ENCODE measurements around the gene GIPC3. TPM values are rescaled to one million over a fixed set of nuclear protein-coding genes. Genes with fewer than 3 reads are reported as not detected.

Gene GIPC3
- total RNA-seq, 1 donor from 2014 or later = not detected

GRCh38 chr19:3573162-3573857, 12.0 kb upstream of the GIPC3 start:
- TF ChIP-seq EZH2 (IDR thresholded peaks at IDR 0.05) (no peak), EZH2phosphoT487 (IDR thresholded peaks at IDR 0.05) (no peak), CTCF (IDR thresholded peaks at IDR 0.05) (no peak)
- Histone ChIP-seq H3K4me1 (peaks cover 15% of the 10 kb centered on the region), H3K9me3 (ENCODE audit: low read depth) (no peaks in the 10 kb centered on the region), H3K36me3 (no peaks in the 10 kb centered on the region), H3K27ac (no peak overlapping the region), H3F3A (ENCODE audit: low read depth) (peaks cover 41% of the 10 kb centered on the region), H2AFZ (replicated peaks) (no peak overlapping the region), H3K27me3 (peaks cover 38% of the 10 kb centered on the region), H3K4me3 (peak overlapping the region; percentile 95), H3K79me2 (ENCODE audit: low read depth) (peaks cover 6% of the 10 kb centered on the region), H3K4me2 (peak overlapping the region; percentile 93), H3K9ac (peak overlapping the region; percentile 82), H4K20me1 (ENCODE audit: low read depth) (peaks cover 51% of the 10 kb centered on the region)
- Mint-ChIP-seq H3K9me3 (no peaks in the 10 kb centered on the region), H3K4me3 (peak overlapping the region; percentile 88), H3K27ac (no peak overlapping the region), H3K36me3 (peaks cover 7% of the 10 kb centered on the region), H3K4me1 (peaks cover 29% of the 10 kb centered on the region), H3K27me3 (ENCODE audit: insufficient read depth, low read depth) (peaks cover 9% of the 10 kb centered on the region)
- peak; percentile 61 for DNase-seq (ENCODE audit: low spot score)

- H3K27ac ChIP-seq = no peak overlapping the region
- H3K9me3 Mint-ChIP-seq = no peaks in the 10 kb centered on the region
- H3K9ac ChIP-seq = no peak overlapping the region
- H3K27ac Mint-ChIP-seq = no peak overlapping the region
- no peaks in the 10 kb centered on the region for H3K36me3 ChIP-seq
- peaks cover 57% of the 10 kb centered on the region for H4K20me1 ChIP-seq (ENCODE audit: low read depth)
- no peak for TF ChIP-seq EZH2phosphoT487 (IDR thresholded peaks at IDR 0.05)
- peaks cover 23% of the 10 kb centered on the region for H3K4me1 Mint-ChIP-seq
- H3K79me2 ChIP-seq (ENCODE audit: low read depth) = peaks cover 6% of the 10 kb centered on the region
- peaks cover 48% of the 10 kb centered on the region for H3F3A ChIP-seq (ENCODE audit: low read depth)
- peak overlapping the region; percentile 88 for H3K4me3 Mint-ChIP-seq
- no peaks in the 10 kb centered on the region for H3K9me3 ChIP-seq (ENCODE audit: low read depth)
- DNase-seq (ENCODE audit: low spot score) = peak; percentile 98
- peaks cover 7% of the 10 kb centered on the region for H3K36me3 Mint-ChIP-seq
- H3K4me2 ChIP-seq = peak overlapping the region; percentile 93
- peak overlapping the region; percentile 95 for H3K4me3 ChIP-seq
- H3K4me1 ChIP-seq = peaks cover 15% of the 10 kb centered on the region
- peaks cover 7% of the 10 kb centered on the region for H3K27me3 Mint-ChIP-seq (ENCODE audit: insufficient read depth, low read depth)
- no peak overlapping the region for H2AFZ ChIP-seq (replicated peaks)
- peaks cover 45% of the 10 kb centered on the region for H3K27me3 ChIP-seq
Measured at GRCh38 chr19:3573858-3574637, 11.2 kb upstream of the GIPC3 start.

- Histone ChIP-seq H3F3A (ENCODE audit: low read depth) (peaks cover 48% of the 10 kb centered on the region), H3K9me3 (ENCODE audit: low read depth) (no peaks in the 10 kb centered on the region), H3K79me2 (ENCODE audit: low read depth) (peaks cover 6% of the 10 kb centered on the region), H3K4me1 (peaks cover 15% of the 10 kb centered on the region), H3K36me3 (no peaks in the 10 kb centered on the region), H3K4me2 (no peak overlapping the region), H4K20me1 (ENCODE audit: low read depth) (peaks cover 57% of the 10 kb centered on the region), H3K27me3 (peaks cover 52% of the 10 kb centered on the region), H3K9ac (no peak overlapping the region), H3K27ac (no peak overlapping the region), H3K4me3 (no peak overlapping the region), H2AFZ (replicated peaks) (no peak overlapping the region)
- H3K27ac Mint-ChIP-seq = no peak overlapping the region
- peaks cover 7% of the 10 kb centered on the region for H3K27me3 Mint-ChIP-seq (ENCODE audit: insufficient read depth, low read depth)
- peaks cover 7% of the 10 kb centered on the region for H3K36me3 Mint-ChIP-seq
- no peaks in the 10 kb centered on the region for H3K9me3 Mint-ChIP-seq
- H3K4me1 Mint-ChIP-seq = peaks cover 25% of the 10 kb centered on the region
- TF ChIP-seq CTCF (IDR thresholded peaks at IDR 0.05) (peak; percentile 45), EZH2 (IDR thresholded peaks at IDR 0.05) (no peak)
- DNase-seq (ENCODE audit: low spot score) = peak; percentile 59
- peak overlapping the region; percentile 57 for H3K4me3 Mint-ChIP-seq
Measured at GRCh38 chr19:3575260-3575741, 10.0 kb upstream of the GIPC3 start.

Data from neural progenitor cell (in vitro differentiated cells).